HCT116 (cell line): ENCODE data around the gene C4BPB. TPM values are rescaled to one million over a fixed set of nuclear protein-coding genes. Genes with fewer than 3 reads are reported as not detected.

ENCODE experiments used
- ATAC-seq: fragments of 200-7000 bp; cut with Tn5 transposase; 2 replicates; pipeline ENCODE4 v1.9.1; 2020; ENCODE audit warnings: mild to moderate bottlenecking, moderate library complexity
- BruUV-seq: library from RNA; stranded (reverse); fragments of 400-500 nt; replicated peaks from 2 replicates; lab custom pipeline; 2021; lab: Mats Ljungman, UMichigan
- CTCF ChIA-PET: fragments of 300-600 bp; sonication (Branson Sonifier 250); formaldehyde crosslinking; loops from one replicate; lab custom pipeline; 2021; ENCODE audit warnings: antibody characterized with exemption; lab: Charles Lee
- POLR2A ChIA-PET: fragments of 300-600, 350-600 bp; sonication (Branson Sonifier 250); formaldehyde crosslinking; loops from one replicate; lab custom pipeline; 2021; ENCODE audit warnings: antibody characterized with exemption; lab: Charles Lee
- RAD21 ChIA-PET, 2 experiments: fragments of 300-600 bp; sonication (Branson Sonifier 250); formaldehyde crosslinking; loops; one replicate each; lab custom pipeline; 2023; ENCODE audit warnings: low total read pairs in 2 of 2; ENCODE audit not compliant: uncharacterized antibody in 2 of 2, unreplicated experiment in 2 of 2, low non-redundant PET in 1 of 2; lab: Charles Lee
- DNase-seq: peaks from one replicate; pipeline ENCODE4 v3.0.0-alpha.2; 2010; ENCODE audit warnings: low read depth, low spot score
- H2AFZ ChIP-seq: fragments of 200-600 bp; shearing (Covaris generic), sonication (generic); 2 replicates; pipeline ENCODE4 v1.6.1; 2017; ENCODE audit warnings: low read depth, mixed run types, mixed read lengths, antibody characterized with exemption, low read length; ENCODE audit not compliant: poor library complexity, severe bottlenecking
- H3K27ac ChIP-seq: 2 replicates; pipeline ENCODE4 v1.5.1; 2012; ENCODE audit warnings: low read depth, low read length
- H3K27me3 ChIP-seq: fragments of 200-600 bp; sonication (generic); 2 replicates; pipeline ENCODE4 v1.6.1; 2016; ENCODE audit warnings: mixed run types, low read length, mixed read lengths; ENCODE audit not compliant: insufficient read depth
- H3K36me3 ChIP-seq, 2 experiments: fragments of 200-500 bp in 1 of 2; fragments of 200-600 bp in 1 of 2; sonication (Bioruptor generic) in 1 of 2; sonication (generic) in 1 of 2; 2 replicates each; pipeline versions ENCODE4 v1.5.1 to v1.6.1; 2014 to 2016; ENCODE audit warnings: low read length in 2 of 2, inconsistent platforms in 1 of 2, mixed read lengths in 1 of 2, mixed run types in 1 of 2; ENCODE audit not compliant: insufficient read depth in 2 of 2, control insufficient read depth in 1 of 2
- H3K4me1 ChIP-seq, 2 experiments: fragments of 200-600 bp in 1 of 2; sonication (generic) in 1 of 2; 2 replicates each; pipeline versions ENCODE4 v1.5.1 to v1.6.1; 2012 to 2017; ENCODE audit warnings: low read length in 2 of 2, inconsistent platforms in 1 of 2, mild to moderate bottlenecking in 1 of 2, mixed read lengths in 1 of 2, mixed run types in 1 of 2, moderate library complexity in 1 of 2; ENCODE audit not compliant: insufficient read depth in 2 of 2, control insufficient read depth in 1 of 2
- H3K4me2 ChIP-seq: fragments of 200-600 bp; sonication (generic); 2 replicates; pipeline ENCODE4 v1.6.1; 2017; ENCODE audit warnings: mixed run types, low read length, mixed read lengths
- H3K4me3 ChIP-seq, 2 experiments: fragments of 200-600 bp in 1 of 2; sonication (generic) in 1 of 2; replicated peaks in 1 of 2; 2 replicates each; pipeline ENCODE4 v1.5.1; 2011 to 2016; ENCODE audit warnings: low read length in 2 of 2, control low read depth in 1 of 2, low read depth in 1 of 2, mild to moderate bottlenecking in 1 of 2, mixed read lengths in 1 of 2, mixed run types in 1 of 2
- H3K79me2 ChIP-seq: fragments of 200-600 bp; sonication (generic); 2 replicates; pipeline ENCODE4 v1.6.1; 2017; ENCODE audit warnings: mild to moderate bottlenecking, mixed run types, low read length, moderate library complexity, mixed read lengths; ENCODE audit not compliant: insufficient read depth
- H3K9ac ChIP-seq: fragments of 200-600 bp; sonication (generic); 2 replicates; pipeline ENCODE4 v1.6.1; 2016; ENCODE audit warnings: low read length, mixed read lengths
- H3K9me2 ChIP-seq: fragments of 200-600 bp; sonication (generic), shearing (Covaris generic); 2 replicates; pipeline ENCODE4 v1.6.1; 2017; ENCODE audit warnings: mixed run types, mild to moderate bottlenecking, moderate library complexity; ENCODE audit not compliant: insufficient read depth
- H3K9me3 ChIP-seq, 2 experiments: fragments of 200-500 bp in 1 of 2; fragments of 200-600 bp in 1 of 2; sonication (Bioruptor generic) in 1 of 2; sonication (generic) in 1 of 2; 2 replicates each; pipeline ENCODE4 v1.6.1; 2014 to 2017; ENCODE audit warnings: low read length in 2 of 2, mixed read lengths in 2 of 2, inconsistent platforms in 1 of 2, low read depth in 1 of 2, mild to moderate bottlenecking in 1 of 2, mixed run types in 1 of 2, moderate library complexity in 1 of 2; ENCODE audit not compliant: control insufficient read depth in 1 of 2, insufficient read depth in 1 of 2
- H4K20me1 ChIP-seq: fragments of 200-600 bp; sonication (generic), shearing (Covaris generic); 2 replicates; pipeline ENCODE4 v1.6.1; 2017; ENCODE audit warnings: mixed run types, mild to moderate bottlenecking, moderate library complexity; ENCODE audit not compliant: insufficient read depth
- CBX3 ChIP-seq: IDR thresholded peaks from 2 replicates; pipeline ENCODE4 v1.6.1; 2012; ENCODE audit warnings: low read depth
- ELF1 ChIP-seq: IDR thresholded peaks from 2 replicates; pipeline ENCODE4 v1.6.1; 2012; ENCODE audit warnings: low read depth, borderline replicate concordance
- EZH2 ChIP-seq: fragments of 200-600 bp; sonication (generic); IDR thresholded peaks from 2 replicates; pipeline ENCODE4 v1.6.1; 2017; ENCODE audit warnings: antibody characterized with exemption, mixed run types
- JUND ChIP-seq: IDR thresholded peaks from 2 replicates; pipeline ENCODE4 v1.6.1; 2012
- SP1 ChIP-seq: IDR thresholded peaks from 2 replicates; pipeline ENCODE4 v1.6.1; 2012; ENCODE audit warnings: low read depth
- TCF7L2 ChIP-seq: IDR thresholded peaks from 2 replicates; pipeline ENCODE4 v1.7.0; 2011; ENCODE audit warnings: borderline replicate concordance, inconsistent platforms; ENCODE audit not compliant: insufficient read depth, insufficient read length; ENCODE audit errors: extremely low read depth
- YY1 ChIP-seq: IDR thresholded peaks from 2 replicates; pipeline ENCODE4 v1.6.1; 2011; ENCODE audit warnings: low read length, low read depth, moderate library complexity, mild to moderate bottlenecking; ENCODE audit not compliant: insufficient replicate concordance; ENCODE audit errors: extremely low read depth
- ZFX ChIP-seq: fragments of 450-650 bp; IDR thresholded peaks from 2 replicates; pipeline ENCODE4 v1.6.1; 2017
- intact Hi-C: fragments of 100-400 bp; cut with micrococcal nuclease; formaldehyde crosslinking; loops from 2 replicates; pipeline ENCODE4 v1.10.0; 2022
- total RNA-seq: library from RNA; stranded (reverse); gene quantifications from one replicate; pipeline ENCODE4 v1.2.1, GENCODE V29; 2021; ENCODE audit not compliant: unreplicated experiment
- TF ChIP-seq, protein P1 (sequence below): IDR thresholded peaks from 2 replicates; pipeline ENCODE4 v1.6.1; 2011; ENCODE audit warnings: mild to moderate bottlenecking, low read length, moderate library complexity; ENCODE audit not compliant: insufficient replicate concordance; ENCODE audit errors: extremely low read depth
- TF ChIP-seq, protein P2 (sequence below): IDR thresholded peaks from 2 replicates; pipeline ENCODE4 v1.6.1; 2012; ENCODE audit warnings: low read depth

Gene C4BPB
- total RNA-seq, 1 experiment from 2014 or later, result not detected

DNA sequence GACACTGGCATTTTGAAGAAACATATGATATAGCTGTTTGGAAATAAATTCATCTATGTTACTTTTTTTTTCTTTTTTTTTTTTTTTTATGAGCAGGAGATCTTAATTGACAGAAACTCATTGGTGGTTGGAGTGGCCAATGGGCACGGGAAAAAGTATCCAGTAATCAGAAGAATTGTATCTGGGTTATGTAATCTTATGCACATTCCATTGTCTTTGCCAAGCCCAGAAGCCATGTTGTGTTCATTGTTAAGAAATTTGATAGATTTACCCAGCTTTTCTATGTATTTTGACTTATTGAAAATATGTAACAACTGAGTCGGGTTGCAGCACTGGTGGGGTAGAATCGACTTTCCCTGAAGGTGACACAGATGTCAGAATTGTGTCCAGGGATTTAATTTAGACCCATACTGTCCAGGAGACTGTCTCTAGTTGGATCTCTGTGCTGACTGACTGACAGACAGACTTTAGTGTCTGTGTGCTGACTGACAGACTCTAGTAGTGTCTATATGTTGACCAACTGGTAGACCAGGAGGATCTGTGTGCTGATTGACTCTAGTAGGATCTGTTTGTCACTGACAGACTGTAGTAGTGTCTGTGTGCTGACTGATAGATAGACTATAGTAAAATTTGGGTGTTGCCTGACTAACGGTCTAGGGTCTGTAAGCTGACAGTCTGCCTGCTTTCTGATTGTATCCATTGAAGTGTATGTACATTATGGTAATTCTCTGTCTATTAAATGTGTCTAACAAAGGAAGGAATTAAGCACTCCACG lies 12.3 kb upstream of the C4BPB start:
- Histone ChIP-seq H3K79me2 (no peaks in the 10 kb centered on the region), H3K9me3 (no peaks in the 10 kb centered on the region), H3K4me2 (no peak overlapping the region), H3K9ac (no peak overlapping the region), H2AFZ (no peak overlapping the region), H4K20me1 (no peaks in the 10 kb centered on the region), H3K36me3 (no peaks in the 10 kb centered on the region), H3K27ac (no peak overlapping the region), H3K4me1 (no peaks in the 10 kb centered on the region), H3K27me3 (no peaks in the 10 kb centered on the region), H3K9me2 (no peaks in the 10 kb centered on the region), H3K4me3 (no peak overlapping the region)
- ATAC-seq (no peak), DNase-seq (no peak)
- intact Hi-C loops, result loop anchor here (2.0 to 5.0 kb wide), 3 partner anchors 94 to 349 kb away; no protein-coding TSS in a partner anchor
- RAD21 ChIA-PET, result no interaction called here
- TF ChIP-seq YY1 (no peak), SP1 (no peak), EZH2 (no peak), TCF7L2 (no peak)
- POLR2A ChIA-PET, result no interaction called here
- BruUV-seq, result no TSS peak
- CTCF ChIA-PET, result interaction anchor here (1.0 to 1.7 kb wide), 3 partner anchors 27 to 329 kb away, joined by 3 to 7 read pairs (median 4); no protein-coding TSS in a partner anchor

DNA sequence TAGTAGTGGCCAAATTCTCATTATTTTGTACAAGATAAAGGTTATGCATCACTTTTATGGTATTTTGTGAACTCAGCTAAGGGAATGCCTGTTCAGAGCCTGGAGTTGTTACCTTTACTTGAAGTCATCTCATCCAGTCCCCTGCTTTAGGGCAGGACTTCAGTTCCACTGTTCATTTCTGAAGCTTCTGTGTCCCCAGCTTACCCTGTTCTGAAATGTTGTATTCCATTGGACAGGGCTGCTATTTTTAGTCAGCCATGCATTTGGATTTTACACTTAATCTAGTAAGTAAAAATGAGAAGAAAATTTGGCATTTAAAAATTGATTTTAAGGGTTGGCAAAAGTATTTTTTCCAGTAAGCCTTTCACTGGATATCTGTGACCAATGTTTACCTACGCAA lies 11.6 kb upstream of the C4BPB start:
- DNase-seq, result no peak
- no peaks in the 10 kb centered on the region for H3K79me2 ChIP-seq
- no peak overlapping the region for H2AFZ ChIP-seq
- H3K4me2 ChIP-seq, result no peak overlapping the region
- no peaks in the 10 kb centered on the region for H4K20me1 ChIP-seq
- no TSS peak for BruUV-seq
- no peaks in the 10 kb centered on the region for H3K27me3 ChIP-seq
- H3K27ac ChIP-seq, result no peak overlapping the region
- TF ChIP-seq EZH2 (no peak), JUND (no peak), ZFX (no peak), SP1 (no peak), CBX3 (no peak), ELF1 (no peak)
- TF ChIP-seq, protein P1, sequence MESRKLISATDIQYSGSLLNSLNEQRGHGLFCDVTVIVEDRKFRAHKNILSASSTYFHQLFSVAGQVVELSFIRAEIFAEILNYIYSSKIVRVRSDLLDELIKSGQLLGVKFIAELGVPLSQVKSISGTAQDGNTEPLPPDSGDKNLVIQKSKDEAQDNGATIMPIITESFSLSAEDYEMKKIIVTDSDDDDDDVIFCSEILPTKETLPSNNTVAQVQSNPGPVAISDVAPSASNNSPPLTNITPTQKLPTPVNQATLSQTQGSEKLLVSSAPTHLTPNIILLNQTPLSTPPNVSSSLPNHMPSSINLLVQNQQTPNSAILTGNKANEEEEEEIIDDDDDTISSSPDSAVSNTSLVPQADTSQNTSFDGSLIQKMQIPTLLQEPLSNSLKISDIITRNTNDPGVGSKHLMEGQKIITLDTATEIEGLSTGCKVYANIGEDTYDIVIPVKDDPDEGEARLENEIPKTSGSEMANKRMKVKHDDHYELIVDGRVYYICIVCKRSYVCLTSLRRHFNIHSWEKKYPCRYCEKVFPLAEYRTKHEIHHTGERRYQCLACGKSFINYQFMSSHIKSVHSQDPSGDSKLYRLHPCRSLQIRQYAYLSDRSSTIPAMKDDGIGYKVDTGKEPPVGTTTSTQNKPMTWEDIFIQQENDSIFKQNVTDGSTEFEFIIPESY, result no peak
- TF ChIP-seq, protein P2, sequence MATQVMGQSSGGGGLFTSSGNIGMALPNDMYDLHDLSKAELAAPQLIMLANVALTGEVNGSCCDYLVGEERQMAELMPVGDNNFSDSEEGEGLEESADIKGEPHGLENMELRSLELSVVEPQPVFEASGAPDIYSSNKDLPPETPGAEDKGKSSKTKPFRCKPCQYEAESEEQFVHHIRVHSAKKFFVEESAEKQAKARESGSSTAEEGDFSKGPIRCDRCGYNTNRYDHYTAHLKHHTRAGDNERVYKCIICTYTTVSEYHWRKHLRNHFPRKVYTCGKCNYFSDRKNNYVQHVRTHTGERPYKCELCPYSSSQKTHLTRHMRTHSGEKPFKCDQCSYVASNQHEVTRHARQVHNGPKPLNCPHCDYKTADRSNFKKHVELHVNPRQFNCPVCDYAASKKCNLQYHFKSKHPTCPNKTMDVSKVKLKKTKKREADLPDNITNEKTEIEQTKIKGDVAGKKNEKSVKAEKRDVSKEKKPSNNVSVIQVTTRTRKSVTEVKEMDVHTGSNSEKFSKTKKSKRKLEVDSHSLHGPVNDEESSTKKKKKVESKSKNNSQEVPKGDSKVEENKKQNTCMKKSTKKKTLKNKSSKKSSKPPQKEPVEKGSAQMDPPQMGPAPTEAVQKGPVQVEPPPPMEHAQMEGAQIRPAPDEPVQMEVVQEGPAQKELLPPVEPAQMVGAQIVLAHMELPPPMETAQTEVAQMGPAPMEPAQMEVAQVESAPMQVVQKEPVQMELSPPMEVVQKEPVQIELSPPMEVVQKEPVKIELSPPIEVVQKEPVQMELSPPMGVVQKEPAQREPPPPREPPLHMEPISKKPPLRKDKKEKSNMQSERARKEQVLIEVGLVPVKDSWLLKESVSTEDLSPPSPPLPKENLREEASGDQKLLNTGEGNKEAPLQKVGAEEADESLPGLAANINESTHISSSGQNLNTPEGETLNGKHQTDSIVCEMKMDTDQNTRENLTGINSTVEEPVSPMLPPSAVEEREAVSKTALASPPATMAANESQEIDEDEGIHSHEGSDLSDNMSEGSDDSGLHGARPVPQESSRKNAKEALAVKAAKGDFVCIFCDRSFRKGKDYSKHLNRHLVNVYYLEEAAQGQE, result no peak
- H3K9me2 ChIP-seq, result no peaks in the 10 kb centered on the region
- ChIA-PET CTCF (interaction anchor here (1.0 kb wide), 1 partner anchor 328 kb away, joined by 3 read pairs; no protein-coding TSS in a partner anchor), POLR2A (no interaction called here), RAD21 (no interaction called here)
- no peak for ATAC-seq
- intact Hi-C loops, result loop anchor here (2.0 to 5.0 kb wide), 3 partner anchors 95 to 350 kb away; no protein-coding TSS in a partner anchor
- H3K4me3 ChIP-seq, result no peak overlapping the region
- H3K9me3 ChIP-seq, result no peaks in the 10 kb centered on the region
- H3K36me3 ChIP-seq, result no peaks in the 10 kb centered on the region
- no peak overlapping the region for H3K9ac ChIP-seq
- no peaks in the 10 kb centered on the region for H3K4me1 ChIP-seq
